Upper lobe of left lung (tissue), 6 donors: ENCODE results near the gene BFSP2. TPM values are rescaled to one million over a fixed set of nuclear protein-coding genes. Genes with fewer than 3 reads are reported as not detected.

Experiments
- ATAC-seq, 2 donors: fragments of 200-7000 bp; cut with Tn5 transposase; one replicate each; pipeline ENCODE4 v1.9.1; 2022; ENCODE audit warnings: mild to moderate bottlenecking in 2 of 2, moderate library complexity in 2 of 2; ENCODE audit not compliant: low FRiP score in 2 of 2
- DNase-seq, 2 donors: peaks; one replicate each; pipeline ENCODE4 v3.0.0-alpha.2; 2019 to 2020
- H3K27ac ChIP-seq, 4 donors: fragments of 200-600 bp; sonication (generic); one replicate each; pipeline ENCODE4 v1.5.1; 2016 to 2019
- H3K27me3 ChIP-seq, 4 donors: fragments of 200-600 bp; sonication (generic); one replicate each; pipeline ENCODE4 v1.5.1; 2017 to 2019
- H3K36me3 ChIP-seq, 4 donors: fragments of 200-600 bp; sonication (generic); one replicate each; pipeline ENCODE4 v1.5.1; 2016 to 2019
- H3K4me1 ChIP-seq, 4 donors: fragments of 200-600 bp; sonication (generic); one replicate each; pipeline ENCODE4 v1.5.1; 2018 to 2019
- H3K4me3 ChIP-seq, 4 donors: fragments of 200-600 bp; sonication (generic); one replicate each; pipeline ENCODE4 v1.5.1; 2017 to 2019; ENCODE audit warnings: mild to moderate bottlenecking in 2 of 4, moderate library complexity in 1 of 4
- H3K9me3 ChIP-seq, 4 donors: fragments of 200-600 bp; sonication (generic); one replicate each; pipeline ENCODE4 v1.5.1; 2018 to 2019
- CTCF ChIP-seq, 6 experiments: fragments of 450-650 bp in 4 of 6; fragments of 200-600 bp in 2 of 6; sonication (generic) in 2 of 6; IDR thresholded peaks; one replicate each; pipeline ENCODE4 v1.5.1; 2016 to 2019; ENCODE audit warnings: antibody characterized with exemption in 6 of 6
- EP300 ChIP-seq, 4 donors: sonication (generic); formaldehyde crosslinking; IDR thresholded peaks; one replicate each; pipeline ENCODE4 v1.5.1; 2017; ENCODE audit warnings: antibody characterized with exemption in 4 of 4, control low read depth in 2 of 4
- POLR2A ChIP-seq, 4 donors: fragments of 450-650 bp; IDR thresholded peaks; one replicate each; pipeline ENCODE4 v1.5.1; 2016 to 2017; ENCODE audit warnings: antibody characterized with exemption in 4 of 4, mild to moderate bottlenecking in 2 of 4
- POLR2AphosphoS5 ChIP-seq, 2 donors: sonication (generic); formaldehyde crosslinking; IDR thresholded peaks; one replicate each; pipeline ENCODE4 v1.5.1; 2017; ENCODE audit warnings: antibody characterized with exemption in 2 of 2
- WGBS, 2 donors: methylation state at CpG; one replicate each; pipeline ENCODE4 v1.1.5; 2017 to 2018; 5-methylcytosine and 5-hydroxymethylcytosine counted together
- total RNA-seq, 6 donors: library from RNA; depleted of rRNA in 4 of 6; stranded (reverse); fragments of >200 nt in 4 of 6; gene quantifications; one replicate each; pipeline versions ENCODE4 v1.1.0 to v1.2.1, GENCODE V29; 2016 to 2021
- donor health status: DM: no; HTN: no; CAD: no; lungs with moderate emphysema.
- donor health status: DM: no; HTN: yes; CAD: no; lungs with severe emphysema.

Gene BFSP2
- total RNA-seq, 6 donors from 2014 or later, result 0.69 TPM; not detected in 5

- ATAC-seq (no peak), DNase-seq (no peak)
- H3K27ac ChIP-seq, result no peak overlapping the region
- H3K4me1 ChIP-seq, result peaks cover 0 to 7% (median 1%) of the 10 kb centered on the region in 4 donors
- TF ChIP-seq POLR2AphosphoS5 (IDR thresholded peaks at IDR 0.05), result no peak
- TF ChIP-seq EP300 (IDR thresholded peaks at IDR 0.05), result no peak
- TF ChIP-seq CTCF (IDR thresholded peaks at IDR 0.05), result no peak
- TF ChIP-seq POLR2A (IDR thresholded peaks at IDR 0.05), result no peak
- H3K36me3 ChIP-seq, result no peaks in the 10 kb centered on the region
- WGBS, 2 donors, result 75 to 85% methylated on average over 3 to 4 of the region's 4 CpGs
- no peaks in the 10 kb centered on the region for H3K27me3 ChIP-seq
- no peak overlapping the region for H3K4me3 ChIP-seq
- no peaks in the 10 kb centered on the region for H3K9me3 ChIP-seq
Observed at GRCh38 chr3:133414021-133414392, 14.2 kb downstream of the BFSP2 start.

DNA sequence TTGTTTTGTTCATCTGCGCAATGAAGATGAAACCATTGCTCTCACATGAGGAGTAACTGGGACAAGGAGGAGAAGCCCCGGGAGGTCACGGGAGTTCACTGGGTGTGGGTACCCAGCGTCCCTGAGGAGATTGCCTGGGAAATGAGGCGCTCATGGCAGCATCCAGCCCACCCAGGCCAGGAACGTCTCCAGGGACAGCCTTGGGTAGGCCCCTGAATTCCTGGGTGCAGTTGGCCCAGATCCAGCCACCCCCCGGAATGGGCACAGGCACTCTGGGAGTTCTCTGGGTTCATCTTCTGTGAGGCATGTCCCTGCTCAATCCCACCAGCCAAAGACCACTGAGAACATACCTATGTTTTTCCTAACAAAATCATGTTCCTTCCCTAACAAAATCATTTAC is 18.5 kb downstream of the BFSP2 start:
- Histone ChIP-seq H3K9me3 (no peaks in the 10 kb centered on the region), H3K4me3 (no peak overlapping the region), H3K4me1 (peaks cover 0 to 6% (median 2%) of the 10 kb centered on the region in 4 donors), H3K36me3 (no peaks in the 10 kb centered on the region), H3K27ac (no peak overlapping the region), H3K27me3 (no peaks in the 10 kb centered on the region)
- TF ChIP-seq EP300 (IDR thresholded peaks at IDR 0.05) (no peak), CTCF (IDR thresholded peaks at IDR 0.05) (no peak), POLR2AphosphoS5 (IDR thresholded peaks at IDR 0.05) (no peak), POLR2A (IDR thresholded peaks at IDR 0.05) (no peak)
- DNase-seq (no peak), ATAC-seq (no peak)
- 81 to 83% methylated on average over 7 of the region's 7 CpGs for WGBS, 2 donors

GRCh38 chr3:133419151-133419909 is 19.5 kb downstream of the BFSP2 start:
- DNase-seq, result no peak
- no peaks in the 10 kb centered on the region for H3K36me3 ChIP-seq
- no peak for ATAC-seq
- H3K4me1 ChIP-seq, result peaks cover 0 to 7% (median 3%) of the 10 kb centered on the region in 4 donors
- H3K4me3 ChIP-seq, result no peak overlapping the region
- TF ChIP-seq POLR2AphosphoS5 (IDR thresholded peaks at IDR 0.05), result no peak
- no peak for TF ChIP-seq POLR2A (IDR thresholded peaks at IDR 0.05)
- TF ChIP-seq EP300 (IDR thresholded peaks at IDR 0.05), result no peak
- TF ChIP-seq CTCF (IDR thresholded peaks at IDR 0.05), result no peak
- no peaks in the 10 kb centered on the region for H3K27me3 ChIP-seq
- no peak overlapping the region for H3K27ac ChIP-seq
- no peaks in the 10 kb centered on the region for H3K9me3 ChIP-seq
- 93% methylated on average over 15 of the region's 15 CpGs for WGBS, 2 donors

DNA sequence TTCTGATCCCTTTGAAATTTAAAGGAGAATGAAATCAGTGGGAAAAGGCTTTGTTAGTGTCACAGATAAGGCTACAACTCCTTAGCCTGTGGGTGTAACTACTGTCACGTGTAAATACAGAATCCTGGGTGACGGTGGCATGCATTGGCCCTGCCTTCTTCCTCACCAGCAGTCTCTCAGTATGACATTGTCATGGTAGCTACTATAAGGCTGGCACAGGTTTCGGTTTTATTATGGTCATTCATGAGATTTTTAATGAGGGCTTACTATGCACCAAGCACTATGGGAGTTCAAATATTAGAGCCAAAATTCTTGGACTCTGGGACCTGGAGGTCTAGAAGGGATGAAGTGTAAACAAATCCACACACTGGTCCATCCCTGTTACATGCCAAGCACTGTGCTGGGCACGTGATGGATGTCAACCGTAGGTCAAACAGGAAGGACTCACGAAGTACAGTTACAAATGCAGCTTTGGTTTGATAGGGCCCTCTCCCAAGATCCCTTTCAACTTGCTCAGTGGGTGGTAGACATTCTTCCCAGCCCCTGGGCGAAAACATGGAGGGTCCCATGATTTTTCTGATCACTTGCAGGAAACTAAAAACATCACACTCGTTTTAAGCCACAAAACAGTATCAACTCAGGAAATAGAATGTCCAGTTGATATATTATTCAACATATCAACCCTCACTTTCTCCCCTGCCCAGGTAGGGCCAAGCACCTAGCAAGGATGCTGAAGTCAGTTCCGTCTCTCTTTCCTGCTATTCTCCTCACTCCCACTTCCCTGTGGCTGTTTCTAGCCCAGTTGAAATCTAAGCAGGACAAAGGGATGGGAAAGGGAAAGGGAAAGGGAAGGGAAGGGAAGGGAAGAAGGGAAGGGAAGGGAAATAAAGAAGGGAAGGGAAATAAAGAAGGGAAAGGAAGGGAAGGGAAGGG is 25.3 kb downstream of the BFSP2 start:
- no peak overlapping the region for H3K4me3 ChIP-seq
- WGBS, 2 donors, result 76% methylated on average over 9 of the region's 9 CpGs
- no peak overlapping the region for H3K27ac ChIP-seq
- DNase-seq, result no peak
- no peaks in the 10 kb centered on the region for H3K36me3 ChIP-seq
- H3K4me1 ChIP-seq, result peaks cover 0 to 7% (median 3%) of the 10 kb centered on the region in 4 donors
- H3K27me3 ChIP-seq, result no peaks in the 10 kb centered on the region
- ATAC-seq, result no peak
- no peak for TF ChIP-seq EP300 (IDR thresholded peaks at IDR 0.05)
- TF ChIP-seq CTCF (IDR thresholded peaks at IDR 0.05), result no peak
- TF ChIP-seq POLR2A (IDR thresholded peaks at IDR 0.05), result no peak
- TF ChIP-seq POLR2AphosphoS5 (IDR thresholded peaks at IDR 0.05), result no peak
- no peaks in the 10 kb centered on the region for H3K9me3 ChIP-seq
